GM19395 (cell line): ENCODE measurements around the gene BAIAP3.
"Not testable (repeated sequence)": the region's sequence is repeated elsewhere in the genome, so short reads cannot be mapped to it uniquely, and the experiment has no call there.

ENCODE experiments used
- ATAC-seq: cut with Tn5 transposase; IDR thresholded peaks from one replicate; pipeline ENCODE4 v1.9.1; 2021; ENCODE audit warnings: mild to moderate bottlenecking, moderate library complexity; ENCODE audit not compliant: unreplicated experiment

BAIAP3 gene

DNA sequence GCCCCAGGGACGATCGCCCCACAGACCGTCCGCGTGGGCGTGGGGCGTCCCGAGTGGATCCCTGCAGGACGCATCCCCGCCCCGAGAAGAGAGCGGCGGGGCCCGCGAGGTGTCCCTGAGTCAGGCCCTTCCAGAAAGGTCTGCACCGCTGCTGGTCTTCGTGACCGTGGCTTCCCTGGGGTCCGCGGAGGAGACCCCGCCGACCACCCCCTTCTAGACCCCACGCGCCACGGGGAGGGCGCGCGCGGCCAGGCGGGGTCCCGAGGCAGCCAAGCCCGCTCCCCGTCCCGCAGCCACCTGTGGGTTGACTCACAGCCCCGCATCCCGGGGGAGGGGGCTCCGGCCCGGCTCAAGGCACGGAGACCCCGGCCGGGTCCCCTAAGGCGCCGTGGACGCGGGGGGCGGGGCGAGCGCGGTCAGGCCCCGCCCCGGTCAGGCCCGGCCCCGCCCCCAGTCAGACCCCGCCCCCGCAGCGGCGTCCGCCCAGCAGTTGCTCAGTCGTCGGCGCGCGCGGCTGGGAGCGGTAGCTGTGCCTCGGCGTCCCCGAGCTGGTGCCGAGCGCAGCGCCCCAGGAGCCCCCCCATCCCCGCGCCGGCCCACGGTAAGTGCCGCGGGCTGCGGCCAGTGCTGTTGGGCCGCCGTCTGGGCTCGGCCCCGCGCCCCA is at the start of gene BAIAP3:
BAIAP3 (plus strand) TSS at position 497 of the 664 bp plus-strand sequence. CDS start 4,905 bp downstream, outside the sequence.
- ATAC-seq, result no peak

DNA sequence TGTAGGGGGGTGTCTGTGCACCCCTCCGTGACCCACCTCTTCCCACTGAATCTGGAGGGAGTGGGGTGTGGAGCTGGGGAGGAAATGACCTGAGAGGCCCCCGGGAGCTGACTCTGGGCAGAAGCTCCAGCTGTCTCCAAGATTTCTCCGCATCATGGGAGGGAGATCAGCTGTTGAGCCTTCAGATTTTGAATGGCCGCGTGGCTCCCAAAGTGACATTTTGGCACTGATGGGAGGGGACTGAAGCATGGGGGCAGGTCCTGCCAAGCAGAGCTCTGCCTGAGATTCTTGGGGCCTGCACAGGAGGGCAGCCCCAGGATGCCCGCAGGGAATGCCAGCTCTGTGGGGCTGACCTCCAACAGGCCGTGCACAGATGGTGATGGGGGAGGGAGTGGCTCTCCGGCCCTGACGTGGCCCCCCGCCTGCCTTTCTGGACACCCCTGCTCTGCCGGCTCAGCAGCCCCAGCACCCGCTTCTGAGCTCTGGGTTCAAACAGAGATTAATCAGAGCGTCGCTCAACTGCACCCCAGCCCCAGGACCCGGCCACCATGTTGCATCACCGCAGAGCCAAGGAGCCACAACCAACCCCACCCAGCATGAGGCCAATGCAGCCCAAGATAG is 49.3 kb upstream of the BAIAP3 start:
- no peak for ATAC-seq

GRCh38 chr16:1285669-1286512 is 47.6 kb upstream of the BAIAP3 start:
- ATAC-seq, result no peak

- no peak for ATAC-seq
These were observed 46.8 kb upstream of the BAIAP3 start for GRCh38 chr16:1286513-1287094.

DNA sequence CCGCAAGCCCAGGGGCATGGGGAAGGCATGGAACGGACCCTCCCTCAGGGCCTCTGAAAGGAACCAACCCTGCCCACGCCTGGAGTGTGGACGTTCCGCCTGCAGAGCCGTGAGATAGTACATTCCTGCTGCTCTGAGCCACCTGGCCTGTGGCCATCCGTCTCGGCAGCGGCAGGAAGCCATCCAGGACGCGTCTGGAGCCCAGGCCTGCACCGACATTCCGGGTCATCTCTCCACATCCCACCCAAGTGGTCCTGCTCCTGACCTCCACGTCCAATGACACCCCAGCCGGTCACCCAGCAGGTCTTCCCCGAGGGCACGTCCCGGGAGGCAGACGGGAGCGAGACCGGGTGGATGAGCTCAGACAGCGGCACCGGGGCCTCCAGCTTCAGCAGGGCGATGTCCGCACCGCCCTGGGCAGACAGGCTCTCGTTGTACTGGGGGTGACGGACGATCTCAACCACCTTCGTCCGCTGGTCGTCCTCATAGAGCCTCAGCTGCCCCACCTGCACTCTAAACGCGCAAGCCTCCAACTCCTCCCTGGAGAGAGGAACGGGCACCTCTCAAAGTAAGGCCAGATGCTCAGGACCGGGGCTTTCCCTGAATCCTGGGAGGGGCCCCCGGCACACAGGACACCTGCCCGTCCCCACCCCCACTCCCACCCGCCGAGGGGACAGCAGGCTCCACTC is 45.3 kb upstream of the BAIAP3 start:
- no peak for ATAC-seq

DNA sequence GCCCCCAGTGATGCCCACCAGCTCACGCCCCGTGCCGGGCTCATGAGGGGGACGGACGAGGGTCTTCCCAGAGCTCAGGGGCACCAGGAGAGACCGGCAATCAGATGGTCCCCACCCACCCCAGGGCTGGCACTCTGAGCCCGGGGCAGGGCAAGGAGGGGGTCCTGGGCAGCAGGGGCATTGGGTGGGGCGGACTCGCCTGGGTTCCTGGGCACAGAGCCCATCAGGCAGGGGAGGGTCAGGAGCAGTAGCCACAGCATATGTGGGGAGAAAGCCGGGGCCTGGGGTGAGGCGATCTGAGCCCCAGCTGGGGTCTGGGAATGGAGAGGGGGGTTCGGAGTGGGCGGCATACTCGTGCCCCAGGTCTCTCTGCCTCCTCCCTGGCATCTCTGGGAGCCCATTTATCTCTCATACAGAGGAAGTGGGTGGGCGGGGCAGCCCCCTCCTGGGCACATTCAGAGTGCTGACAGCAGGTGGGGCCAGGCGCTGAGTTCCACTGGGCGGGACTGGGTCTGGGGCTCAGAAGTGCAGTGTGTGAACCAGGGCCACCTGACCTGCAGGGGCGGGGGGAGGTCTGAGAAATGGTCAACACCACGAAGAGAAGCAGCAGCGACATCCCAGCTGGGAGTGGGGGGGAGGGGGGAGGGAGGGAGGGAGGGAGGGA is 44.5 kb upstream of the BAIAP3 start:
- no peak for ATAC-seq

GRCh38 chr16:1289477-1289866 is 44.0 kb upstream of the BAIAP3 start:
- no peak for ATAC-seq

GRCh38 chr16:1290063-1290501 is 43.4 kb upstream of the BAIAP3 start:
- ATAC-seq, result no peak

GRCh38 chr16:1290860-1291575 is 42.4 kb upstream of the BAIAP3 start:
- ATAC-seq, result no peak

GRCh38 chr16:1291576-1291974 is 41.9 kb upstream of the BAIAP3 start:
- no peak for ATAC-seq

GRCh38 chr16:1292208-1292607 is 41.2 kb upstream of the BAIAP3 start:
- ATAC-seq, result not testable (repeated sequence)

GRCh38 chr16:1292808-1293207 is 40.6 kb upstream of the BAIAP3 start:
- not testable (repeated sequence) for ATAC-seq

- ATAC-seq, result no peak
These were observed 39.4 kb upstream of the BAIAP3 start for GRCh38 chr16:1293921-1294656.

- no peak for ATAC-seq
These were observed 38.0 kb upstream of the BAIAP3 start for GRCh38 chr16:1295465-1295864.

GRCh38 chr16:1296688-1297017 is 36.8 kb upstream of the BAIAP3 start:
- ATAC-seq, result not testable (repeated sequence)

DNA sequence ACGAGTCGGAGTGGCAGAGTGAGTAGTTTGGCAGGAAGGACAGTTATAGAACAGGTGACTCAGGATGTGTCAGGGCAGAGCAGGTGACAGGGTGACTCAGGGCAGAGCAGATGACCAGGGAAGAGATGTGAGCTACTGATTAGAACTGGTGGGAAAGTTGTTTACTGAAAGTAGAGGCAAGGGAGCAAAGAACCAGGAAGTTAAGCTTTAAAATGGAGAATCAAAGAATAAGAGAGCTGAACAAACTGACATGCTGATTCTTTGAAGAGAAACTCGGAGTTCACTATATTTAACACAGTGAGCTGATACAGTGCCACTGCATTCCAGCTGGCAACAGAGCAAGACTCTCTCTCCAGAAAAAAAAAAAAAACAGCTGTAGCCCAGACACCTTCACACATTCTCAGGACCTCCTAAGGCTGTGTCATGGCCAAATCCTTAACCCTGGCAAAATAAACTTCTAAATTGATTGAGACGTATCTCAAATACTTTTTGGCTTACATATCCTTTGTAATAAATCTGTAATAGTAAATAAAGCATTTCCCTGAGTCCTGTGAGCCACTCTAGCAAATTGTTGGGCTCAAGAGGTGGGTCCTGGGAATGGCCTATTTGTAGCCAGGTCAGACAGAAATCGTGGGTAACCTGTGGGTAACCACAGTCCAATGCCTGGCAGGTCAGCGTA is 36.3 kb upstream of the BAIAP3 start:
- no peak for ATAC-seq

DNA sequence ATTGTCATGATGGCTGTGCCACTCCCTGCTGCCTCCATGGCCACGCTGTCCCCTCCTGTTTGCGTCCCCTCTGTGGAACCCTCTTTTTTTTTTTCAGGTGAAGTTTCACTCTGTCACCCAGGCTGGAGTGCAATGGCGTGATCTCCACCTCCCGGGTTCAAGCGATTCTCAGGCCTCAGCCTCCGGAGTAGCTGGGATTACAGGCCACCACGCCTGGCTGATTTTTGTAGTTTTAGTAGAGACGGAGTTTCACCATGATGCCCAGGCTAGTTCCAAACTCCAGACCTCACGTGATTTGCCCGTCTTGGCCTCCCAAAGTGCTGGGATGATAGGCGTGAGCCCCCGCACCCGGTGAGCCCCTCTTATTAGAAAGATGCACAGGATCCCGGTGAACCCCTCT is 35.0 kb upstream of the BAIAP3 start:
- no peak for ATAC-seq

DNA sequence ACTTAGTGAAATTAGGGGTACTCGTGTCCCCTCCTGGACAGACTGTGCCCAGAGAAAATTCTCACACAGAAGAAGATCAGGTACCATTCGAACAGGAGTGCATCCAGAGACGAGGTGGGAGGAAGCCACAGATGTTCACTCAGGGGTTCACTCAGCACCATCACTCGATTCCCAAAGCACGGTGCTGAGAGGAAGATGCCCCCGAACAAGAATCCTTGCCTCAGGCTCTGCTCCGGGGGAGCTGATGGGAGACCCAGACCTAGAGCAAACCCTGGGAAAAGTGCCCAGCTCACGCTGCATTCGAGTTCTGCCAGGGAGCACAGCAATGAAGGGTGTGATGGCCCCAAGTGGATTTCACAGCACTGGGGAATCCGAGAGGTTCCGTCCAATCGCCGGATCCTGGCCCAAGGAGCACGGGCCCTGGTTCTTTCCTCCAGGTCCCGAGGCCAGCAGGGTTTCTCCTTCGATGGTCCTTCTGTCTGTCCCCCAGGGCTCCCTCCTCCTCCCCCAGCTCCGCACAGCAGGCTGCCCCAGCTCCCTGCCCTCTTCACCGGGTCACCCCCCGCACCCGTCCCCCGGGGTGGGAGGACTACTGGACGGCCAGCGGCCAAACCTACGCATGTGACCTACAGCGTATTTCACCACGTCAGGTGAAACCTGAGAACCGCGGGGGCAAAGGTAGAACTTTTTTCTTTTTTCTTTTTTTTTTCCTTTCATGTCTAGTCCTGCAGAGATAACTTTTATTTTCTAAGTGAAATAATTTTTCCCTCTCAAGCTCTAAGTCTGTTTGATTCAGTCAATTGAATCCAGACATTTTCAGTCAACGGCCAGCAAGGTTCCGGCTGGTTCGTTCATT is 34.2 kb upstream of the BAIAP3 start:
- no peak for ATAC-seq
